HG03060 (cell line): Measurements from ENCODE around the gene FDX1.
"Not testable (repeated sequence)": the region's sequence is repeated elsewhere in the genome, so short reads cannot be mapped to it uniquely, and the experiment has no call there.

Source experiments
- ATAC-seq: cut with Tn5 transposase; IDR thresholded peaks from one replicate; pipeline ENCODE4 v1.9.1; 2021; ENCODE audit warnings: low read depth, moderate number of reproducible peaks; ENCODE audit not compliant: unreplicated experiment

The FDX1 gene

GRCh38 chr11:110429731-110430266, at the start of gene FDX1:
FDX1 (plus strand) TSS chr11:110429948; CDS start chr11:110430121, 173 bp downstream.
- ATAC-seq, result peak; percentile 58

DNA sequence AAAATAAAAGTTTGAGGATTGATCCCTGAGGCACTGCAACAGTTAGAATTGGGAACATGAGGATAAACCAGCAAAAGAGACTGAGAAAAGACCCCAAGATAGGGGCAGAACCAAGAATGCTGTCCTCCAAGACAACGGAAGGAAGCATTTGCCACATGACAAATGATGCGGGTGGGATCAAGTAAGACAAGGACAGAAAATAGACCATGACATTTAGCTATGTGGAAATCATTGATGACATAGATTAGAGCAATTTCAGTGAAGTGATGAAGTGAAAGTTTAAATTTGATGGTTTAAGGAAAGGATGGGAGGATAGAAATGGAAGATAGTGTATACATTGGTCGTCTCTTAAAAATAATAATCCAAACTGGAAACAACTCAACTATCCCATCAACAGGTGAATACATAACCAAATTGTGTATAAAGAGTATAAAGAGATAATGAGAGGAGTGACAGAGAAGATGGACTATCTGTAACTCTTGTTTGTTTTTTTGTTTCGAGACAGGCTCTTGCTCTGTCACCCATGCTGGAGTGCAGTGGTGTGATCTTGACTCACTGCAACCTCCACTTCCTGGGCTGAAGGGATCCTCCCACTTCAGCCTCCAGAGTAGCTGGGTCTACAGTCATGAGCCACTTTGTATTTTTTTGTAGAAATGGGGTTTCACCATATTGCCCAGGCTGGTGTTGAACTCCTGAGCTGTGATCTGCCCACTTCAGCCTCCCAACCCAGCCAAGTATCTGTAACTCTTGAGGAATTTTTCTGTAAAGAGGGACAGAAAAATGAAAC, 48.7 kb upstream of the FDX1 start:
- ATAC-seq, result no peak

DNA sequence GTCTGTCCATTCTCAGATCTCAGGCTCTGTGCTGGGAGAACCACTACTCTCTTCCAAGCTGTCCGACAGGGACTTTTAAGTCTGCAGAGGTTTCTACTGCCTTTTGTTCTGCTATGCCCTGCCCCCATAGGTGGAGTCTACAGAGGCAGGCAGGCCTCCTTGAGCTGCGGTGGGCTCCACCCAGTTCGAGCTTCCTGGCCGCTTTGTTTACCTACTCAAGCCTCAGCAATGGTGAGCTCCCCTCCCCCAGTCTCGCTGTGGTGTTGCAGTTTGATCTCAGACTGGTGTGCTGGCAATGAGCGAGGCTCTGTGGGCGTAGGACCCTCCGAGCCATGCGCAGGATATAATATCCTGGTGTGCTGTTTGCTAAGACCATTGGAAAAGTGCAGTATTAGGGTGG, 41.5 kb upstream of the FDX1 start:
- not testable (repeated sequence) for ATAC-seq

GRCh38 chr11:110389965-110390364, 39.8 kb upstream of the FDX1 start:
- ATAC-seq, result no peak

DNA sequence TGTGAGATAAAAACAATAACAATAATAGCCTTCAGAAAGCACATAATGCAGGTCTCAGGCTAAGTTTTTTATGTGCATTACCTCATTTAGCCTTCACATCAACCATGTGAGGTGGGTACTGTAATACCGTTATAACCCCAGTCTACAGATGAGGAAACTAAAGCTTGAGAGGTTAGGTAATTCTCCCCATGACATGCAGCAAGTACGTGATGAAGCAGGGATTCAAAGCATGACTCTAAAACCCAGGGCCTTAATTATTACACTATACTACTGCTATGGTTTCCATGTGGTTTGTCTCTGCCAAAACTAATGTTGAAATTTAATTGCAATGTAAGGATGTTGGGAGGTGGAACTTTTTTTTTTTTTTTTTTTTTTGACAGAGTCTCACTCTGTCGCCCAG, 37.7 kb upstream of the FDX1 start:
- no peak for ATAC-seq

DNA sequence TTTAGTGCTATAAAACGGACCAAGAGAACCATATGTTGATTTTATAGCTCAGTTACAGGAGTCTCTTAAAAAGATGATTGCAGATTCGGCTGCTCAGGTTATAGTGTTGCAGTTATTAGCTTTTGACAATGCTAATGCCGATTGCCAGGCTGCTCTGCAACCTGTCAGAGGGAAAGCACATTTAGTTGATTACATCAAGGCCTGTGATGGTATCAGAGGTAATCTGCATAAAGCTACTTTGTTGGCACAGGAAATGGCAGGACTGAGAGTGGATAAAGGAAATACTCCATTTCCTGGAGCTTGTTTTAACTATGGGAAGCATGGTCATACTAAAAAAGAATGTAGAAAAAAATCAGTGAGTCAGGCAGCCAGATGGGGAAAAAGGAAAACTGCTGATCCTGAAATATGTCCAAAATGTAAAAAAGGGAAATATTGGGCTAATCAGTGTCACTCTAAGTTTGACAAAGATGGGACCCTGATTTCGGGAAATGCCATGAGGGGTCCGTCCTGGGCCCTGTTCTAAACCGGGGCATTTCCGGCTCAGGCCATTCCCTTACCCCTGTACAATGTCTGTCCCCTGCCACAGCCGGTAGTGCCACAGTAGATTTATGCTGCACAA, 32.0 kb upstream of the FDX1 start:
- not testable (repeated sequence) for ATAC-seq

DNA sequence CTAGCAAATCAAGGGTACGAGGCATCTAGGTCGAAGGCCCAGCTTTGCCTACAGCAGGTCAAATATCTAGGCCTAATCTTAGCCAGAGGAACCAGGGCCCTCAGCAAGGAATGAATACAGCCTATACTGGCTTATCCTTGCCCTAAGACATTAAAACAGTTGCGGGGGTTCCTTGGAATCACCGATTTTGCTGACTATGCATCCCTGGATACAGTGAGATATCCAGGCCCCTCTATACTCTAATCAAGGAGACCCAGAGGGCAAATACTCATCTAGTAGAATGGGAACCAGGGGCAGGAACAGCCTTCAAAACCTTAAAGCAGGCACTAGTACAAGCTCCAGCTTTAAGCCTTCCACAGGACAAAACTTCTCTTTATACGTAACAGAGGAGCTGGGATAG, 26.2 kb upstream of the FDX1 start:
- not testable (repeated sequence) for ATAC-seq

DNA sequence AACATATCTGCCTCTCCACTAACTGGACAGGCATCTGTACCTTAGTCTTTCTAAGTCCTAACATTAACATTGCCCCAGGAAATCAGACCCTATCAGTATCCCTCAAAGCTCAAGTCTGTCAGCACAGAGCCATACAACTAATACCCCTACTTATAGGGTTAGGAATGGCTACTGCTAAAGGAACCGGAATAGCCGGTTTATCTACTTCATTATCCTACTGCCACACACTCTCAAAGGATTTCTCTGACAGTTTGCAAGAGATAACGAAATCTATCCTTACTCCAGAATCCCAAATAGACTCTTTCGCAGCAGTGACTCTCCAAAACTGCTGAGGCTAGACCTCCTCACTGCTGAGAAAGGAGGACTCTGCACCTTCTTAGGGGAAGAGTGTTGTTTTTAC, 24.1 kb upstream of the FDX1 start:
- ATAC-seq, result not testable (repeated sequence)

- no peak for ATAC-seq
These were observed 22.4 kb upstream of the FDX1 start for GRCh38 chr11:110407315-110407714.

GRCh38 chr11:110409174-110409573, 20.6 kb upstream of the FDX1 start:
- no peak for ATAC-seq

DNA sequence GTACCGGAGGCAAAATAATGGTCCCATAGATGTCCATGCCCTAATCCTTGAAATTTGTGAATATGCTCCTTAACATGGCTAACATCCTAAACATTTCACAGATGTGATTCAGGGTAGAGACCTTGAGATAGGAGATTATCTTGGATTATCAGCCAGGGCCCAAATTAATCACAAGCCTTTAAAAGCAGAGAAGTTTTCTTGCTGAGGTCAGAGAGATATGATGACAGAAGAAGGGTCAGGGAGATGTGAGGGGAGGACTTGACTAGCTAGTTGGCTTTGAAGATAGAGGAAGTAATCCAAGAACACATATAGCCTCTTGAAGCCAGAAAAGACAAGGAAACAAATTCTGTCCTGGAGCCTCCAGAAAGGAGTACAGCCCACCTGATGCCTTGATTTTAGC, 19.1 kb upstream of the FDX1 start:
- no peak for ATAC-seq

DNA sequence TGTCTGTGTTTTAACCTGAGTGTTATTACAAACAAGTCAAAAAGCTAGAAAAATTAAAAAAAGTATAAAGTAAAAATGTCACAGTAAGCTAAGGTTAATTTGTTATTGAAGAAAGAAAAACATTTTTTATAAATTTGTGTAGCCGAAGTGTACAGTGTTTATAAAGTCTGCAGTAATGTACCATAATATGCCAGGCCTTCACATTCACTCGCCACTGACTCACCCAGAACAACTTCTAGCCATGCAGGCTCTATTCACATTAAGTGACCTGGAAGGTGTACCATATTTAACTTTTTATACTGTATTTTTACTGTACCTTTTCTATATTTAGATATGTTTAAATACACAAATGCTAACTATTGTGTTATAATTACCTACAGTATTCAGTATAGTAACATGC, 14.7 kb upstream of the FDX1 start:
- no peak for ATAC-seq

DNA sequence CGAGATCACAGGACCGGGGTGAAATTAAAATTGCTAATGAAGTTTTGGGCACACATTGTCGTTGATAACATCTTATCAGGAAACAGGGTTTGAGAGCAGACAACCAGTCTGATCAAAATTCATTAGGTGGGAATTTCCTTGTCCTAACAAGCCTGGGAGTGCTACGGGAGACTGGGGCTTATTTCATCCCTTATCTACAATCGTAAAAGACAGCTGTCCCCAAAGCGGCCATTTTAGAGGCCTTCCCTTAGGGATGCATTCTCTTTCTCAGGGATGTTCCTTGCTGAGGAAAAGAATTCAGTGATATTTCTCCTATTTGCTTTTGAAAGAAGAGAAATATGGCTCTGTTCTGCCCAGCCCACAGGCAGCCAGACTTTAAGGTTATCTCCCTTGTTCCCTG, 8.1 kb upstream of the FDX1 start:
- not testable (repeated sequence) for ATAC-seq

- no peak for ATAC-seq
These were observed 7.3 kb upstream of the FDX1 start for GRCh38 chr11:110422306-110422905.

DNA sequence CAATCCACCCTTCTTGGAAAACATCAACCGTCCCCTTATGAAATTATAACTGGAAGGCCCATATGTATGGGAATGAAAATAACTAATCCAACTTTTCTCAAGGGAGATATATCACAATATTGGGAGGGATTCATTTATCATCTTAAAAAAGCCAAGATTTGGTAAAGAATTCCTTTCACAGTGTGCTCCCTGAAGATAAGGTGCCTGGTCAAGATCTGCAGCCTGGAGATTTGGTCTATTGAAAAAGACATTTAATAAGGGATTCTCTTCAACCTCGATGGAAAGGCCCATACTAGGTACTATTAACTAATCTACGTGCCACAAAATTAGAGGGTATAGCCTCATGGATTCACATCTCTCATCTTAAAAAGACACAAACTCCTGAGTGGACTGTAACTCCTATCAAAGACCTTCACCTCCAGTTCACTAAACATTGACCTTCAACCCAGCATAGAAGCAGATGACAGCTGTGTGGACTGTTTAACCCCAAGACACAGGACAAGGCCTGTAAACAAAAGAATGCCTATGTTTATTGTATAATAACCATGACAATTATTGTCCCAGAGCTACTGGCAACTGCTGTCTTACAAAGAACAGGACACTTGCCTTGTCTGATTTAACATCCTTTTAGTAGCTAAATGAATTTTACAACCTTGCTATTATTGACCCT, 4.8 kb upstream of the FDX1 start:
- ATAC-seq, result no peak

GRCh38 chr11:110425751-110426545, 3.8 kb upstream of the FDX1 start:
- ATAC-seq, result no peak

DNA sequence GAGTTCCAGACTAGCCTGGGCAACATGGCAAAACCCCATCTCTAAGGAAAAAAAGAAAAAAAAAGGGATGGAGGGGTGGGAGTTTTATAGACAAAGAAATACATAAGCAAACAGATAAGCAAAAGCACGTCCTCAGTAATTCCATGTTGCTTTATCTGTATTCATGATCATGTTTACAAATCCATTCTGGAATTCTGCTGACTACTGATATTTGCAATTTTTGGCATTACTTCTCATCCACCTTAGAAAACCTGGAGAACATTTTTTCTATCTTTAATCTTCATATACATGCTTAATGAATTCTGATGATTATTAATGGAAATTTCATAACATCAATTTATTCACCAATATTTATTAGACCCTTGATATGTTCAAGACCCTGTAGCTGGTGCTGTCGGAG, 1.7 kb upstream of the FDX1 start:
- no peak for ATAC-seq

GRCh38 chr11:110428956-110429730, 605 bp upstream of the FDX1 start:
- ATAC-seq, result no peak

- ATAC-seq, result peak; percentile 7
These were observed 711 bp downstream of the FDX1 start for GRCh38 chr11:110430267-110431050.
